Measurements from ENCODE around the gene FBXO15. TPM values are rescaled to one million over a fixed set of nuclear protein-coding genes. Genes with fewer than 3 reads are reported as not detected.

Gene FBXO15, protein sequence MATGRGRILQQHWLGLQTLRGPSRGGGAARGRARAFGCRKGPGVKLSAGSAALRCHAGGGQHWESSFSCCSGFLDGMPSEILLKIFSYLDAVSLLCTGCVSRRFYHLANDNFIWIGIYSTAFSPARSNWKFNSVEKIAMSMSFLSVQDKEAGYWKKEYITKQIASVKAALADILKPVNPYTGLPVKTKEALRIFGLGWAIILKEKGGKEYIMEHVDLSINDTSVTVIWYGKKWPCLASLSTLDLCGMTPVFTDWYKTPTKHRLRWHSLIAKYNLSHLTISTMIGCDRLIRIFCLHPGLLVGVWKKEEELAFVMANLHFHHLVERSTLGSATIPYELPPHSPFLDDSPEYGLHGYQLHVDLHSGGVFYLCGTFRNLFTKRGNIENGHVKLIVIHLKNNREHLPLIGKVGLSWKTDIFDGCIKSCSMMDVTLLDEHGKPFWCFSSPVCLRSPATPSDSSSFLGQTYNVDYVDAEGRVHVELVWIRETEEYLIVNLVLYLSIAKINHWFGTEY
- 4.2 TPM for total RNA-seq
- long read RNA-seq, partial matches to known transcripts: 0 of 7 reads
- long read RNA-seq, other reads (novel, unspliced or antisense): 2 of 7 reads

DNA sequence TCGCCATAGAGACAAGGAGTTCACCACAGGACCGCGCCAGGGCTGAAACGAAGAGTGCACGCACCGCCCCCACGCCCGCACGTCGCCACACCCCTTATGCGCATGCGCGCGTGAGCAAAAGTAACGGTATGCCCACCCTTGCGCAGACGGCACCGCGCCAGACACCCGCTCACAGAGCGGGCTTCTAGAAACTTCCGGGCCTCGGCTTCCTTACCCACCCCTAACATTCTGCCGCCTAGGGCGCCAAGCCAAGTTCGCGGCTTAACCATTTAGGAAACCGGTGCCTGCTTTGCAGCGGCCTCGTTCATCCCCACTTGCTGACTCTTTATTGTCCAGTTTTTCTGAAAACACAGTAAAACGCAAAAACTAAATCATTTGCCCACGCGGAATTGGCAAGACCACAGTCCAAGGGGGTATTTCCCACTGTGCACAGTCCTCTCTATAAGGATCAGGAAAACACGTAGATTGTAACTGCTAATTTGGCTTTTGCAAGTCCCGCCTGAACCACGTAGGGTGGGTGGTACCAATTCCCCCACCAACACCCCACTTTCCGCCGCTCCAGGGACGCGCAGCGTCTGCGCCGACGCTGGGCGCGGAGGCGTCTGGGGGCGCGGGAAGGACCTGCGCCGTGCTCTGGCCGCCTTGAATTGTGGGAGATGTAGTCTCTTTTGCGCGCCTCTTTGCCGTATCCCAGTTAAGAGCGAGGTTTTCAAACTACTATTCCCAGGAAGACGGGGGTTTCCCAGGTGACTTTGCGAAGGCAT is at the start of gene FBXO15, which contains the start of gene TIMM21:
Gene FBXO15, minus strand, starts transcription at position 56 of the 764 bp plus-strand sequence. Its CDS starts 49 bp downstream, at position 7.
Gene TIMM21, plus strand, starts transcription at position 745 of the 764 bp plus-strand sequence. CDS start 286 bp downstream, outside the sequence.
- Histone ChIP-seq H3K27me3 (ENCODE audit: low read depth) (no peaks in the 10 kb centered on the region), H3K4me1 (peaks cover 24% of the 10 kb centered on the region), H3K27ac (peak within 1 kb of the TSS; percentile 93), H3K36me3 (peaks cover 11% of the 10 kb centered on the region), H3K4me3 (peak within 1 kb of the TSS; percentile 71), H3K9me3 (no peaks in the 10 kb centered on the region)
- intact Hi-C loops (cut with DNase I): no loop called here
- ATAC-seq: peak; percentile 98
- TF ChIP-seq, protein P1, sequence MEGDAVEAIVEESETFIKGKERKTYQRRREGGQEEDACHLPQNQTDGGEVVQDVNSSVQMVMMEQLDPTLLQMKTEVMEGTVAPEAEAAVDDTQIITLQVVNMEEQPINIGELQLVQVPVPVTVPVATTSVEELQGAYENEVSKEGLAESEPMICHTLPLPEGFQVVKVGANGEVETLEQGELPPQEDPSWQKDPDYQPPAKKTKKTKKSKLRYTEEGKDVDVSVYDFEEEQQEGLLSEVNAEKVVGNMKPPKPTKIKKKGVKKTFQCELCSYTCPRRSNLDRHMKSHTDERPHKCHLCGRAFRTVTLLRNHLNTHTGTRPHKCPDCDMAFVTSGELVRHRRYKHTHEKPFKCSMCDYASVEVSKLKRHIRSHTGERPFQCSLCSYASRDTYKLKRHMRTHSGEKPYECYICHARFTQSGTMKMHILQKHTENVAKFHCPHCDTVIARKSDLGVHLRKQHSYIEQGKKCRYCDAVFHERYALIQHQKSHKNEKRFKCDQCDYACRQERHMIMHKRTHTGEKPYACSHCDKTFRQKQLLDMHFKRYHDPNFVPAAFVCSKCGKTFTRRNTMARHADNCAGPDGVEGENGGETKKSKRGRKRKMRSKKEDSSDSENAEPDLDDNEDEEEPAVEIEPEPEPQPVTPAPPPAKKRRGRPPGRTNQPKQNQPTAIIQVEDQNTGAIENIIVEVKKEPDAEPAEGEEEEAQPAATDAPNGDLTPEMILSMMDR (IDR thresholded peaks at IDR 0.05): no peak
- peak; percentile 97 for DNase-seq

DNA sequence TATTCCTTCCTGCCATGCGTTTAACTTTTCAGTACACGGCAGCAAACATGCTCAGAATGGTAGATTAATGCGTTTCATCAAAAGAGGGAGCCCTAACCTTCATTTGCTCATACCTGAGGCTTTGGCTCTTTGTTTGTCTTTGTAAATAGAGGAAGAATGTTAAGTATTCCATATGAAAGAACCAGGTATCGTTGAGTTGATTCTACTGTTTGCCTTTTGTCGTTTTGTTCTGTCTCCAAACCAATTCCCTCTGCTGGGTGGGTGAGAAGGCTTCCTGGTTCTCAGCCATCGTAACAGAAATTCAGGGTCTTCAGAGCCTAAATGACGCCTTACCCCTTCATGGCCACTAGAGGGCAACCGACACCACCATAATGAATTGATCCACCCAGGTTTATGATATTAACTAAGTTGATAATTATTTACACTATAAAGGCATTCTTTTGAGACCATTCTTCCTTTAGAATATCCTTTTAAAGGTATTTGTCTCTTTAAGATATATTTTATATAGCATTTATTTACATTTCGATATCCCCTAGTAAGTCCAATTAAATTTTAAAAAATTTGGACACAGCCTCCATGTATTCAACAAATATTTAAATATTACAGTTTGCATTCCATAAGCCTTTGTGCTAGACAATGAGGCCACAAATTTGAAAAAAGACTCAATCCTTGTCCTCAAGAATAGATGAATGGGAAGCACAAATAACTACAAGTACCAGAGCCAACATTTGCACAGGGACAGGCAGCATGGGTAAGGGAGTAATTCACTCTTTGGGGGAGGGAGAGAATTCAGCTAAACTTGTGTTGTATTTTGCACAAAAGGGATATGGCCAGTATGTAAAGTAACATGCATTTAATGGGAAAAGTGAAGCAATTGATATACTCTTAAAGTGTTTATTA is 48.8 kb upstream of the FBXO15 start:
- H3K36me3 ChIP-seq: no peaks in the 10 kb centered on the region
- no peaks in the 10 kb centered on the region for H3K27me3 ChIP-seq (ENCODE audit: low read depth)
- DNase-seq (no peak), ATAC-seq (peak; percentile 82 to 85)
- TF ChIP-seq, protein P1 (IDR thresholded peaks at IDR 0.05): peak; percentile 93
- intact Hi-C loops (cut with DNase I): loop anchor here (5.0 kb wide), 1 partner anchor 146 kb away; no protein-coding TSS in a partner anchor
- H3K4me1 ChIP-seq: peaks cover 4% of the 10 kb centered on the region
- H3K9me3 ChIP-seq: no peaks in the 10 kb centered on the region
- H3K27ac ChIP-seq: peak overlapping the region; percentile 34
- H3K4me3 ChIP-seq: peak overlapping the region; percentile 24

DNA sequence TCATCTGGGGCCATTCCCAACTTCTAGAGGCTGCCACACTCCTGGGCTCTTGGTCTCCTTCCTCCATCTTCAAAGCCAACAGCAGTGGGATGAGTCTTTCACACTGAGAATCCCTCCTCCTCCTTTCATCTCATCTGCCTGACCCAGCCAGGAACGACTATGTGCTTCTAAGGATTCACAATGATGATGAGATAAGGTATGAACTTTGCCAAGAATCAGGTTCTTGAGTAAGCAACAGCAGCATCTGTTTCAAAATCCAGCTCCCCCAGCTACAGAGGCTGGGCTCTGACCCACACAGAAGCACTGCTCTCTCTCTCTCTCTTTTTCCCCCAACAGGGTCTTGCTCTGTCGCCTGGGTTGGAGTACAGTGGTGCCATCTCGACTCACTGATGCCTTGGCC is 47.1 kb upstream of the FBXO15 start:
- H3K4me3 ChIP-seq: no peak overlapping the region
- no peaks in the 10 kb centered on the region for H3K36me3 ChIP-seq
- TF ChIP-seq, protein P1 (IDR thresholded peaks at IDR 0.05): no peak
- no peaks in the 10 kb centered on the region for H3K27me3 ChIP-seq (ENCODE audit: low read depth)
- intact Hi-C loops (cut with DNase I): loop anchor here (5.0 kb wide), 1 partner anchor 148 kb away; no protein-coding TSS in a partner anchor
- no peak overlapping the region for H3K27ac ChIP-seq
- ATAC-seq: no peak
- H3K9me3 ChIP-seq: no peaks in the 10 kb centered on the region
- DNase-seq: no peak
- H3K4me1 ChIP-seq: no peaks in the 10 kb centered on the region

DNA sequence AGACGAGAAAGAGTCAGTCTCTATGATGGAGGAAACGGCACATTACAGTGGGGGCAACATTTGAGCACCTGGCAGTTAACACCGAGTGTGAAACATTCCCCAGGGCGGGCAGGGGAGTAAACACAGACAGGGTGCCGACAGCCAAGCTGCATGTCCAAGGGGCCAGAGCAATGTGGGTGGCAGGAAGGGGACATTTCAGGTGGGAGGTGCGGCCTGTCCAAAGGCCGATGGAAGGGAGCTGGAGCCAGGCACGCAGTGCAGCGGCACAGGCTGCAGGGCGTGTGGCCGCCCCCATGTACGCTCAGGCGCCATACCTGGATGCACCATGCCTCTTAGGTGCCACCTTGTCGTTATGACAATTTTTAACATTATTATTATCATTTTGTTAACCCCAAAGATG is 43.9 kb upstream of the FBXO15 start:
- ATAC-seq: no peak
- TF ChIP-seq, protein P1 (IDR thresholded peaks at IDR 0.05): no peak
- Histone ChIP-seq H3K36me3 (no peaks in the 10 kb centered on the region), H3K4me1 (no peaks in the 10 kb centered on the region), H3K4me3 (no peak overlapping the region), H3K27ac (no peak overlapping the region), H3K9me3 (no peaks in the 10 kb centered on the region), H3K27me3 (ENCODE audit: low read depth) (no peaks in the 10 kb centered on the region)
- DNase-seq: no peak
- intact Hi-C loops (cut with DNase I): no loop called here

Measured in lower lobe of right lung (tissue), 2 donors.